C1 segment of cervical spinal cord (tissue), 14 donors: Measurements from ENCODE around the gene RNF224.

Source experiments
- DNase-seq, 14 donors: peaks; one replicate each; lab custom pipeline; 2025; lab: John Stamatoyannopoulos, UW

RNF224 gene

GRCh38 chr9:137226338-137227053 lies 806 bp upstream of the RNF224 start:
- DNase-seq, result no peak

DNA sequence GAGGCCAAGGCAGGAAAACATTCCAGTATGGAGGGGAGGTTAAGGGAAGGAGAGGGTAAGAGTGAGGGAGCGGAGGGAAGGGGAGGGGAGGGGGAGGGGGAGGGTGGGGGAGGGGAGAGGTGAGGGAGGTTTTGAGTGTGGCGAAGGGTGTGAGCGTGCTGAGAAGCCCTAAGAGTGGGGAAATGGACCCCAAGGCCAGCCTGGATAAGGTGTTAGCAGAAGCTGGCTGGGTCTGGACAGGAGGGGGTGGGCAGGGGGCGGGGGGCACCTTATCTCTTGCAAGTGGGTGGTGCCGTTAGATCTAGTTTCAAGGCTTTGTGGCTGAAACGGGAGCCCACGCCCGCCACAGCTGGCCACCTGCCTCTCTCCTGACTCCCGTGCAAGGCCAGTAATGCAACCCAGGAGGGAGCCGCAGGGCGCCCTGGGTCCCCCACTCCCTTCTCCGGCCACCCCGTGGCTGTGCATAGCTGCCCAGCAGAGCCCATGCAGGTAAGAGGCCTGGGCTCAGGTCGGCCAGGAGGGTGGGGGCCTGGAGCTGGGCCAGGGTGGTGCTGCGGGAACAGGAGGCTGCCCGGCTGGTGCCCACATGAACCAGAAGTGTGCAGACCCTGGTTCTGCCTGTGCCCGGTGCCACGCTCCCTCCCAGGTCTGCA lies 677 bp downstream of the RNF224 start:
- DNase-seq, result no peak

- DNase-seq, result no peak
Measured at GRCh38 chr9:137228506-137228967, 1.2 kb downstream of the RNF224 start.

DNA sequence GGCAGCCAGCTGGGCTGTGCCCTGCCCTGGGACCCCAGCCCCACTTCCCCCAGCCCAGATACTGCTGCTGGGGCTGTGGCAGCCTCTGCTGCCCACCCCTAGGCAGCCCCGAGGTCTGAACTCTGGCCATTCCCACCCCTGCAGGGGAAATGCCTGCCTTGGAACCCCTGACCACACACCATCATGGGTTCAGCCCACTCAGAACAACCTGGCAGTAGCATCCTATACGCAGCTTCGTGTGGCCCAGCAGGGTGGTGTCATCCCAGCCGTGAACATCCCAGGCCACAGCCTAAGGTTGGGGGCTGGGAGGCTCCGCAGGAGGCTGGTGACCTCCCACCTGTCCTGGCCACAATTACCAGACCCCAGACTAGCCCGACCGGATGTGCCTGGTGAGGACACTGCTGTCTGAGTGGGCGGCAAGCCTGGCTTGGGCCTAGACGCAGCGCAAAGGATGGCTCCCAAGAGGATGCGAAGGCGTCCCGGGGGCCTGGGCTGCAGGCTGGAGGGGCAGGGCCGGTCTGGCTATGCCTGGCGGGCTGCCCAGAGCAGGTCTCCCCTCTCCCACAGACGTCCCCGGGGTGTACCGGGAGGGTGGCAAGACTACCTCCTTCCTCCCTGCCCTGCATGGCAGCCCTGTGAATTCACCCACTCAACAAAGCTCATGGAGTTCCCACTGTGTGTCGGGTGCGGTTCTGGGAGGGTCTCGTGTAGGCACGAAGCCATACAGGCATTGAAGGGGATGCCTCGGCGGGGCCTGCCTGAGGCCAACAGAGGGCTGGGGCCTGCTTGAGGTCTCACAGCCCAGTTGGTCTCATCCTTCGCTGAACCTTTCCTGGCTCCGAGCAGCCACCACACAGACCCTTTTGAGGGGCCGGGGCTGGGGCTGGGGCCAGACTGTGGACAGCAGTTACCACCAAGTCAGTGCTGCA lies 1.9 kb downstream of the RNF224 start:
- no peak for DNase-seq

GRCh38 chr9:137229903-137230704 lies 2.8 kb downstream of the RNF224 start:
- DNase-seq, result no peak

GRCh38 chr9:137230705-137231371 lies 3.5 kb downstream of the RNF224 start, which contains the start of gene SLC34A3:
SLC34A3 (plus strand) TSS chr9:137230901; CDS start chr9:137231703, 802 bp downstream.
- DNase-seq, result no peak

DNA sequence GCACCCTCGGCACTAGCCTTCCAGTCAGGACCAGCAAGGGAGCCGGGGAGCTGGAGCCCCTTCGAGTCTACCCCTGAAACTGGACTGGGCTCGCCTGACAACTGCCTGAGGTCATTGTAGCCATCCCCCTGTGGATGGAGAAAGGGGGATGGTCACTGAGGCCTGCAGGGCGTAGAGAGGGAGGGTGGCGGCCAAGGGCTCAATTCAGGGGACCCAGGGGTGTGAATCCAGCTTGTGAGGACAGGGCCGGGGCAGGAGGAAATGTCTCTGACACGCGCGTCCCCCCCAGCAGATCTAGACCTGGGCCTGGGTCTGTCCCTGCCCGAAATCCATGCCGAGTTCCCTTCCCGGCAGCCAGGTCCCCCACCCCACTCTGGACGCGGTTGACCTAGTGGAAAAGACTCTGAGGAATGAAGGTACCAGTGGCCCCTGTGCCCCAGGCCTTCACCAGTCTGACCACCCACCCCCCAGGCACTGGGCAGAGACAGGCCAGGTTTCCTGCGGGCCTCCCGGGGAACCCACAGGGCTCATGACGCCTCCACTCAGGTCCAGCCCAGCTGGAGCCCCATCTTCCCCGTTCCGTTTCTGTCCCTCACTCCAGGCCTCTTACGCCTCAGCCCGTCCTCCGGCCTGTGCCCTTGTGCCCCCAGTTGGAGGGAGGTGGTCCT lies 4.2 kb downstream of the RNF224 start:
- DNase-seq, result no peak

DNA sequence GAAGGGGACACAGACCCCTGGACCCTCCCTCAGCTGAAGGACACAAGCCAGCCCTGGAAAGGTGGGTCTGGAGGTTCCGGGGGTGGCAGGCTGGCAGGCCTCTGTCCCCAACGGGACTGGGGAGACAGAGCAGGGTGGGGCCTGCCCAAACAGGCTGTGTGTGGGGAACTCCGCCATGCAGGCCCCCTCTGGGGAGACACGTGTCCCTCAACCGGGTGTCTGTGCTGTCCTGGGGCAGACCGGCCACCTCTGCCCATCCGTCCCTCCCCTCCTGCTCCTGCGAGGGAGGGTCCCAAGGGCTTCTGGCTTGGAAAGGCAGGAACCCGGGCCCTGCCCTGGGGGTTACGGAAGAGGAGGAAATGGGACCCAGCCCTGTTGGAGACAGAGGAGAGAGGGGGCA lies 4.8 kb downstream of the RNF224 start:
- no peak for DNase-seq

- DNase-seq, result no peak
Measured at GRCh38 chr9:137232510-137232909, 5.2 kb downstream of the RNF224 start.

DNA sequence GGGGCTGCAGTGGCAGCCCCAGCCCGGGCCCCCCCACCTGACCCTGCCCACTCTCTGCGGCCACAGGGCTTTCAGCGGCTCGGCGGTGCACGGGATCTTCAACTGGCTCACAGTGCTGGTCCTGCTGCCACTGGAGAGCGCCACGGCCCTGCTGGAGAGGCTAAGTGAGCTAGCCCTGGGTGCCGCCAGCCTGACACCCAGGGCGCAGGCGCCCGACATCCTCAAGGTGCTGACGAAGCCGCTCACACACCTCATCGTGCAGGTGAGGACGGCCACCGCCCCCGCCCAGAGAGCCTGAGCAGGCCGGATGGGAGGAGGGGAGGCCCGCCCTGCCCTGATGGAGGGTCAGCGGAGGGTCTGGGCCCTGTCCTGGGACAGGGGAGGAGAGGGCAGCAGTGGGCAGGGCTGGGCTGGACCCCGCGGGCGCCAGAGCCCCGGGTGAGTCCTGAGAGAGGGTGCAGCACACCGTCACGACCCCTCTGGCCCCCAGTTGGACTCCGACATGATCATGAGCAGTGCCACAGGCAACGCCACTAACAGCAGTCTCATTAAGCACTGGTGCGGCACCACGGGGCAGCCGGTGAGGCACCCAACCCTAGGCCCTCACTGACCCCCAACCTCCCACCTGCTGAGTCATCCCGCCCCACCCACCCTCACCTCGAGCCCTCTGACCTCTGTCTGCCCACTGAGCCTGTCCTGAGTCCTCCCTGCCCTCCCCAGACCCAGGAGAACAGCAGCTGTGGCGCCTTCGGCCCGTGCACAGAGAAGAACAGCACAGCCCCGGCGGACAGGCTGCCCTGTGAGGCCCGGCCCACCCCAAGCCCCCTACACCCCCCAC lies 6.1 kb downstream of the RNF224 start:
- DNase-seq, result no peak

GRCh38 chr9:137234055-137234697 lies 6.9 kb downstream of the RNF224 start:
- DNase-seq, result no peak

DNA sequence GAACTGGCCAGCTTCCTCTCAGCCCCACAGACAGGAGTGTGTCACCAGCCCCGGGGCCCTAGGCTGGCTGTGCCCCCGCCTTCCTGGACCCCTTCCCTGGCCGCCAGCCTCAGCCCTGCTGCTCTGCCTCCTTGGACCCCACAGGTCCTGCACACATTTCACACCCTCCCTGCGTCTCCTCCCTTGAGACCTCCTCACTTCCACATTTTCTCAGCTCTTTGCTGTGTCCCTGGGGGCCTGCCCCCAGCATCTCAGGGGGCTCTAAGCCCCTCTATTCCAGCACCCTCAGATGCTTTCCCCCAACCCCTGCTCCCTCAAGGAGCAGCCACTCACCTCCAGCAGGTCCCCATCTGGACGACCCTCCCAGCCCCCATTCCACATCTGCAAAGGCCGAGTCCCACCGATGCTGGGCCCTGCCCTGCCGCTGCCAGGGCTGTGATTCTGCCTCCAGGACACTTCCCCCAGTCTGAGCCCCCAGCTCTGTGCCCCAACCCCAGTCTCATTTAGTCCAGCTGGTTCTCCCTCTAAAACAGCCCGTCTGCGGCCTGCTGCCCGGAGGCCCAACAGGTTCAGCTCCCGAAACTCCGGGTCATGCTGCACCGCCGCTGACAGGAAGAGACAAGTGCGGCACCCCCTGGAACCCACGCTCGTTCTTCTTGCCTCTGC lies 7.6 kb downstream of the RNF224 start:
- DNase-seq, result no peak

GRCh38 chr9:137235424-137236237 lies 8.3 kb downstream of the RNF224 start:
- no peak for DNase-seq

DNA sequence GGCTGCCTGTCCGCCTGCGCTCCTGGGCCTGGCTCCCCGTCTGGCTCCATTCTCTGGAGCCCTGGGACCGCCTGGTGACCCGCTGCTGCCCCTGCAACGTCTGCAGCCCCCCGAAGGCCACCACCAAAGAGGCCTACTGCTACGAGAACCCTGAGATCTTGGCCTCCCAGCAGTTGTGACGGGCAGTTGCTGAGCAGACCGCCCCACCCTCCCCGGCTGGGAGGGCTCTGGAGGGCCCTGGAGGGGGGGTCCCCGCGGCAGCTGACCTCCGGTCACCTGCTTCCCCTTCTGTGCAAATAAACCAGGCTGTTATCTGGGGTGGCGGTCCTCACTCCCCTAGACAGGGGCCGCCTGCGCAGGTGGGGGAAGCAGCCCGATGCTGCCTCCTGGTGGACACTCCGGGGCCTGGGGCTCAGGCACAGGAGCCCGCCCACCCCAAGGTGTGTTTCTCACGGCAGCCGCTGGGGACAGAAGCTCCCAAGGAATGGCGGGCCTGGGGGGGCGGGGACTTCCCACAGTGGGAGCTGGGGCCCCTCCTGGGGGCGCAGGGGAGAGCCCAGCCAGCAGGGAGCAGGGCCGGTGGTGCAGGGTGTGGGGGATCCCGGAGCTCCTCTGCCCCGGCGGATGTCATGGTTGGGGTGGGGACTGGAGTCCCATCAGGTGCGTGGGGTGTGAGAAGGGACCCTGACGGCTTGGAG lies 9.1 kb downstream of the RNF224 start:
- DNase-seq, result peak; percentile 10 to 81 (median 56)

DNA sequence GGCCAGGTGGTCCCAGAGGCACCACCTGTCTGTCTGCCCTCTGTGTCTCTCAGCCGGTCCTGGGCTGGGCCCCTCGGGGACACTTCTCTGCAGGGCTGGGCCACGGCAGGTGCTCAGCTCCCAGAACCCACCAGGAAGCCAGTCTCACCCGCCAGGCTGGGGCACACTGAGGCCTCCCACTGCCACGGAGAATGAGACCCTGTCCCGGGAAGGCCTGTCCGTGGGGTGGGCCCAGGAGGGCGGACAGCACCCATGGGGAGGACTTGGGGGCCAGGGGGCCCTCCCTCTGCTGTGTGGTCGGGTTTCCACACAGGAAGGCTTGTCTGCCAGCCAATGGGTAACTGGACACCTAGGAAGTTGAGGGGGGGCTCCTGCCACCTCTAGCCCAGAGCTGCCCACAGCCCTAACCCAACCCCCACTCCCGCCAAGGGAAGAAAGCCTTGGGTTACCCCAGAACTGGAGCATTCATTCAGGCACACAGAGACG lies 9.7 kb downstream of the RNF224 start:
- DNase-seq, result peak in 1 of 14 donors; percentile 30
